Effector memory CD8-positive, alpha-beta T cell (primary cell): ENCODE results near the gene ACTA2.

Experiments used
- ATAC-seq: fragments of 150-1000 bp; cut with Tn5 transposase; replicated peaks from 2 replicates; pipeline ENCODE4 v1.10.0; 2021; ENCODE audit warnings: mild to moderate bottlenecking, moderate library complexity
- DNase-seq, 3 experiments: peaks; one replicate each; pipeline ENCODE4 v3.0.0; 2021
- H3K27ac Mint-ChIP-seq, 2 donors: one replicate each; pipeline ENCODE4 v1.8.0; 2022; ENCODE audit warnings: mild to moderate bottlenecking in 2 of 2, mixed read lengths in 2 of 2, moderate library complexity in 2 of 2
- H3K27me3 Mint-ChIP-seq, 2 donors: one replicate each; pipeline ENCODE4 v1.8.0; 2022; ENCODE audit warnings: mixed read lengths in 2 of 2
- H3K36me3 Mint-ChIP-seq: one replicate; pipeline ENCODE4 v1.8.0; 2022; ENCODE audit warnings: mild to moderate bottlenecking, moderate library complexity, mixed read lengths; ENCODE audit not compliant: insufficient read depth
- H3K4me1 Mint-ChIP-seq, 2 donors: one replicate each; pipeline ENCODE4 v1.8.0; 2022; ENCODE audit warnings: low read depth in 2 of 2, mixed read lengths in 2 of 2
- H3K4me3 Mint-ChIP-seq, 2 donors: one replicate each; pipeline ENCODE4 v1.8.0; 2022; ENCODE audit warnings: mild to moderate bottlenecking in 2 of 2, mixed read lengths in 2 of 2, moderate library complexity in 2 of 2
- H3K9me3 Mint-ChIP-seq, 2 donors: one replicate each; pipeline ENCODE4 v1.8.0; 2022; ENCODE audit warnings: mixed read lengths in 2 of 2

Gene ACTA2

GRCh38 chr10:88975377-88975720 lies 22.8 kb upstream of the ACTA2 start:
- ATAC-seq (peak; percentile 27), DNase-seq (no peak)
- Mint-ChIP-seq H3K9me3 (no peaks in the 10 kb centered on the region), H3K27ac (peak overlapping the region; percentile 93 to 96), H3K36me3 (peaks cover 5% of the 10 kb centered on the region), H3K4me1 (peaks cover 10 to 13% of the 10 kb centered on the region in 2 donors), H3K4me3 (peak overlapping the region; percentile 92 to 95), H3K27me3 (no peaks in the 10 kb centered on the region)

GRCh38 chr10:88974446-88975376 lies 22.1 kb upstream of the ACTA2 start:
- Mint-ChIP-seq H3K27ac (peak overlapping the region; percentile 93 to 96), H3K9me3 (no peaks in the 10 kb centered on the region), H3K27me3 (no peaks in the 10 kb centered on the region), H3K36me3 (peaks cover 5% of the 10 kb centered on the region), H3K4me1 (peaks cover 9 to 13% of the 10 kb centered on the region in 2 donors), H3K4me3 (peak overlapping the region; percentile 92 to 95)
- ATAC-seq (peak; percentile 80), DNase-seq (no peak)

- peaks cover 5% of the 10 kb centered on the region for H3K36me3 Mint-ChIP-seq
- no peaks in the 10 kb centered on the region for H3K27me3 Mint-ChIP-seq
- ATAC-seq: no peak
- peak overlapping the region in 1 of 2 donors; percentile 95 for H3K4me3 Mint-ChIP-seq
- DNase-seq: no peak
- H3K9me3 Mint-ChIP-seq: no peaks in the 10 kb centered on the region
- peaks cover 6 to 13% of the 10 kb centered on the region in 2 donors for H3K4me1 Mint-ChIP-seq
- no peak overlapping the region for H3K27ac Mint-ChIP-seq
Measured at GRCh38 chr10:88974012-88974411, 21.4 kb upstream of the ACTA2 start.

DNA sequence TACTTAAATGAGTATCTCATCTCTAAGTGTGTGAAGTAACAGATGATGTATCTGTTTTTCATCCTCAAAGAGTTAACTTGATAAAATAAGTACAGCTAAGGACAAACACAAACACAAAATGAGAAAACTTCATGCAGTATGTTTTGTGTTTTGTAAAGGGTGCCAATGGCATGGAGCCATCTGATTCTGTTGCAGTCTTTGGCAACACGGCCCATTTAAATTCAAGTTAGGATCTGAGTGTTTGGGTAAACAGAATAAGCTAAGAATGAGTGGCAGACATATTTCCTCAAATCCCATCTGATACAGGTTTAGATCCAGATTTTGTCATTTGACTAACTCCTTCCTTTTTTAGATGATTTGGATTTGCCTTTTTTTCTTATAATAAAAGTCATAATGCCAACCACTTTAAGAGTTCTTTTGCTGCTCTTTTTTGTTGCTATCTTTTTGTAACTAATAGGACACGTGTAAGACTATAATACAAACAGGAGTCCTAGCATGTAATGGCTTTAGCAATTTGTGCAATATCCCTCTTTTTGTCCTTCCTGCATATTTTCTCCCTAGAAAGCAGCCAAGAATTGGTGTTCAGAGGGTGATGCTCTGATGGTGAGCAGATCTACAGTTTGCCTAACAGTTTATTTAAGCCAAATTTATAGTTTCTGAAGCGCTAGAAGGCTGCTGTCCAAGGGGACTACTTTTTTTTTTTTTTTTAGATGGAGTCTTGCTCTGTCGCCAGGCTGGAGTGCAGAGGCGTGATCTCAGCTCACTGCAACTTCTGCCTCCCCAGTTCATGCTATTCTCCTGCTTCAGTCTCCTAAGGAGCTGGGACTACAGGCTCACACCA lies 18.9 kb upstream of the ACTA2 start:
- ATAC-seq: no peak
- no peak overlapping the region for H3K4me3 Mint-ChIP-seq
- H3K4me1 Mint-ChIP-seq: peaks cover 5 to 13% of the 10 kb centered on the region in 2 donors
- H3K27ac Mint-ChIP-seq: no peak overlapping the region
- peaks cover 8% of the 10 kb centered on the region for H3K36me3 Mint-ChIP-seq
- no peaks in the 10 kb centered on the region for H3K9me3 Mint-ChIP-seq
- DNase-seq: no peak
- no peaks in the 10 kb centered on the region for H3K27me3 Mint-ChIP-seq

DNA sequence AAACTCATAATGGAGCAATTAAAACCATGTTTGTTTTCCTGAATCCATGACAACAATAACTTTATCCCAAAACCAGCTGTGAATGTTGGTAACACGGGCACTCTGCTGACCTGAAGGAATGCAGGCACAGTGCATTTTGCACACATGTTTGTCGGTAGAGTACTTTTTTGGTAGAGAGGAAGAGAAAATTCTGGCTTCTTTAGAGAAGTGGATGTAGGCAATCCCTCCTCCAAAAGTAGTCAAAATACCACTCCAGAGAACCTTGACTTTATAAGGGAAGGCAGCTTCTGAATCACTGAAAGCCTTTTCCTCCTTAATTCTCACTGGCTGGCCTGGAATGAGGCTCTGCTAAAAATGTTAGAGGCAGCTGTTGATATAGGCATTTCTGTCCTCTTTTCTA lies 15.8 kb upstream of the ACTA2 start:
- H3K4me3 Mint-ChIP-seq: no peak overlapping the region
- H3K27me3 Mint-ChIP-seq: no peaks in the 10 kb centered on the region
- no peaks in the 10 kb centered on the region for H3K9me3 Mint-ChIP-seq
- H3K27ac Mint-ChIP-seq: no peak overlapping the region
- no peaks in the 10 kb centered on the region for H3K4me1 Mint-ChIP-seq
- ATAC-seq (no peak), DNase-seq (no peak)
- peaks cover 2% of the 10 kb centered on the region for H3K36me3 Mint-ChIP-seq

- H3K27ac Mint-ChIP-seq: peak overlapping the region in 1 of 2 donors; percentile 17
- DNase-seq: no peak
- H3K27me3 Mint-ChIP-seq: no peaks in the 10 kb centered on the region
- peaks cover 9 to 10% of the 10 kb centered on the region in 2 donors for H3K4me1 Mint-ChIP-seq
- no peak for ATAC-seq
- no peaks in the 10 kb centered on the region for H3K9me3 Mint-ChIP-seq
- H3K36me3 Mint-ChIP-seq: peaks cover 2% of the 10 kb centered on the region
- H3K4me3 Mint-ChIP-seq: no peak overlapping the region
Measured at GRCh38 chr10:88966797-88967196, 14.2 kb upstream of the ACTA2 start.

DNA sequence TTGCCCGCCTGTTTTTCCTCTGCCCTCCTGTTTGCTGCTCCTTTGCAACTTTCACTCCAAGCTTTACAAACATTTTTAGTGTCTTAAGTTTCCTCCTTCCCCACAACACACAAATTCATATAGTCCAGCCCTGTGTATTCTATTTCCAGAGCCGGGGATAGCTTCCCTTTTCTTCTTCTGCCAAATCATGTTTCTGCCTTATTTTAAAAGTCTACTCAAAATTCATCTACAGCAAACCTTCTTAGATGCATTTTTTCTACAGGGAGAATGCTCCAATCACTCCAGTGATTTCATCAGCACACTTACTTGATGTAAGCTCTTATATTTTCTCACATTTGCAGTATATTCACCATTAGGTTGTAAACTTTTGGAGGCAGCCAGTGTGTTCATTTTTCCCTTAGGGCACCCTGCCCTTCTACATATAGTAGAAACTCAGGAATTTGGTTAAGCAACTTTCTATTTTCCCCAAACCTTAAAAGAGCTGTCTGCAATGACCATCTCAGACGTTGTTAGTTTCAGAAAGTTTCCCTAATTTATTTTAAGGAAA lies 12.4 kb upstream of the ACTA2 start:
- H3K4me3 Mint-ChIP-seq: no peak overlapping the region
- no peaks in the 10 kb centered on the region for H3K27me3 Mint-ChIP-seq
- no peak overlapping the region for H3K27ac Mint-ChIP-seq
- DNase-seq (no peak), ATAC-seq (no peak)
- H3K4me1 Mint-ChIP-seq: peaks cover 13 to 19% of the 10 kb centered on the region in 2 donors
- H3K9me3 Mint-ChIP-seq: no peaks in the 10 kb centered on the region
- H3K36me3 Mint-ChIP-seq: peaks cover 2% of the 10 kb centered on the region

DNA sequence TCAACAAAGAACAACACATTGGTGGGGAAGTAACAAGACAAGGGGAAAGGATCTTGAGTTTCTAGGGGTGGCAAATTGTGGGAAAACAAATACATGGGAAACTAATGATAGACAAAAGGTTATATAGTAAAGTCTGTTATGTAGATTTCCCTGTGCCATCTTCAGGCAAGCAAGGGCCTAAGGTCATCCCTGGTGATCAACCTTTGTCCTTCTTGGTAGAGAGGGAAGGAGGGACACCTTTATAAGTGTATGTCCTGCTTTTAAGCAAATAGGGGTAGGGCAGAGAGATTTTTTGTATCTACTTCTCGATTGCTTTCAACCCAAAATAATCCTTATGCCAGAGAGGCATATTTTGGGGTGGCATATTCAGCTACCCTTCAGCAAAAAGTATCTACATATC lies 11.8 kb upstream of the ACTA2 start:
- Mint-ChIP-seq H3K9me3 (no peaks in the 10 kb centered on the region), H3K4me1 (peaks cover 13 to 19% of the 10 kb centered on the region in 2 donors)

DNA sequence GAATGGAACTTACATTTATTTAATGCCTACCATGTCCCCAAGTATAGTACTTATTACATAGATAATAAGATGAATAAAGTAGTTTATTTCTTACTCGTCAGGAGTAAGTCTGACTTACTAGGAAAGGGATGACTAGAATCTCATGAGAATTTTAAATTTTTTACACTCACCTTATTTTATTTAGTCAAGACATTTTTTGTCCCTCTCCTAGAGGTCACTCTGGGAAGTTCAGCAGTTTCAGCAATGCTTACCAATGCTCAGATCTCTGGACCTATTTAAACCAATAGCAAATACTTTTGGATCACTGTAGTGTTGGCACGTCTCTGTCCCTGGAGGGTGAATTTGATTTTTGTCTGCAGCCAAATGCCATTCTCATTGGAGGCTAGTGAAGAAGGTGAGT lies 10.7 kb upstream of the ACTA2 start:
- DNase-seq (no peak), ATAC-seq (no peak)
- Mint-ChIP-seq H3K27ac (no peak overlapping the region), H3K36me3 (peaks cover 2% of the 10 kb centered on the region), H3K4me3 (no peak overlapping the region), H3K9me3 (no peaks in the 10 kb centered on the region), H3K27me3 (no peaks in the 10 kb centered on the region), H3K4me1 (peaks cover 13 to 19% of the 10 kb centered on the region in 2 donors)

More for the DNA sequence above, 11.8 kb upstream of the ACTA2 start:
- no peak for DNase-seq
- no peak overlapping the region for H3K27ac Mint-ChIP-seq
- peaks cover 2% of the 10 kb centered on the region for H3K36me3 Mint-ChIP-seq
- H3K27me3 Mint-ChIP-seq: no peaks in the 10 kb centered on the region
- H3K4me3 Mint-ChIP-seq: no peak overlapping the region
- ATAC-seq: no peak

GRCh38 chr10:88962336-88962735 lies 9.8 kb upstream of the ACTA2 start:
- peaks cover 2% of the 10 kb centered on the region for H3K36me3 Mint-ChIP-seq
- peak overlapping the region; percentile 39 to 68 for H3K4me3 Mint-ChIP-seq
- DNase-seq: no peak
- ATAC-seq: peak; percentile 93
- peaks cover 13 to 19% of the 10 kb centered on the region in 2 donors for H3K4me1 Mint-ChIP-seq
- no peaks in the 10 kb centered on the region for H3K27me3 Mint-ChIP-seq
- no peaks in the 10 kb centered on the region for H3K9me3 Mint-ChIP-seq
- H3K27ac Mint-ChIP-seq: peak overlapping the region; percentile 42 to 85

DNA sequence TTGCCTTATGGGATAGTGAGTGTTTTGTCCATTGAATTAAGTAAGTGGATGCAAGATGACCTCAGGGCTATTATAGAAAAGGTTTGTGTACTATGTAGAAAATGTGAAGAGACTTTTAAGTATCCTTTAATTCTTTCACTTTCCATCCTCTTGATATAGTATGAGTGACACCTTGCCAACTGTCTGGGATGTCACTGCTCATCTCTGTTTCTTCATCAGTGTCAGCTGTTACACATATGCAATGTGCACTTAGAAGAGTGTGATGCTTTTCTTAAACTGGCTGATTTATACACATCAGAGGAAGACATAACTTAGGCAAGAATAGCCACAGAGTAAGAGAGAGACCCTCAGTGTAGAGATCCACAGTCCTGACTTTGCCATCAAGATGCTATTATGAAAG lies 8.7 kb upstream of the ACTA2 start:
- DNase-seq: no peak
- no peak for ATAC-seq
- Mint-ChIP-seq H3K4me1 (peaks cover 13 to 19% of the 10 kb centered on the region in 2 donors), H3K9me3 (no peaks in the 10 kb centered on the region), H3K27me3 (no peaks in the 10 kb centered on the region), H3K4me3 (no peak overlapping the region), H3K36me3 (no peaks in the 10 kb centered on the region), H3K27ac (no peak overlapping the region)

GRCh38 chr10:88960802-88961201 lies 8.2 kb upstream of the ACTA2 start:
- Mint-ChIP-seq H3K27ac (no peak overlapping the region), H3K27me3 (no peaks in the 10 kb centered on the region), H3K9me3 (no peaks in the 10 kb centered on the region), H3K4me1 (peaks cover 13 to 19% of the 10 kb centered on the region in 2 donors), H3K4me3 (no peak overlapping the region), H3K36me3 (no peaks in the 10 kb centered on the region)
- DNase-seq: no peak
- ATAC-seq: no peak

- Mint-ChIP-seq H3K4me3 (no peak overlapping the region), H3K9me3 (no peaks in the 10 kb centered on the region), H3K27me3 (no peaks in the 10 kb centered on the region), H3K27ac (no peak overlapping the region), H3K4me1 (peaks cover 14 to 19% of the 10 kb centered on the region in 2 donors), H3K36me3 (no peaks in the 10 kb centered on the region)
- ATAC-seq (no peak), DNase-seq (no peak)
Measured at GRCh38 chr10:88958721-88959120, 6.1 kb upstream of the ACTA2 start.
